T47D (cell line): ENCODE results near the gene RNU6-1.

ENCODE experiments used
- DNase-seq, 2 experiments: peaks; one replicate each; pipeline versions ENCODE4 v3.0.0 to v3.0.0-alpha.2; 2011 to 2012; ENCODE audit warnings: low read depth in 1 of 2, low spot score in 1 of 2
- JUND ChIP-seq: IDR thresholded peaks from 2 replicates; pipeline ENCODE4 v1.6.1; 2012; ENCODE audit warnings: low read depth
- in situ Hi-C: cut with HindIII; loops from 2 replicates; pipeline ENCODE4 v1.10.0; 2016; ENCODE audit warnings: low sequenced_read_pairs, low pct_unique_long_range_greater_than_20kb

The RNU6-1 gene

DNA sequence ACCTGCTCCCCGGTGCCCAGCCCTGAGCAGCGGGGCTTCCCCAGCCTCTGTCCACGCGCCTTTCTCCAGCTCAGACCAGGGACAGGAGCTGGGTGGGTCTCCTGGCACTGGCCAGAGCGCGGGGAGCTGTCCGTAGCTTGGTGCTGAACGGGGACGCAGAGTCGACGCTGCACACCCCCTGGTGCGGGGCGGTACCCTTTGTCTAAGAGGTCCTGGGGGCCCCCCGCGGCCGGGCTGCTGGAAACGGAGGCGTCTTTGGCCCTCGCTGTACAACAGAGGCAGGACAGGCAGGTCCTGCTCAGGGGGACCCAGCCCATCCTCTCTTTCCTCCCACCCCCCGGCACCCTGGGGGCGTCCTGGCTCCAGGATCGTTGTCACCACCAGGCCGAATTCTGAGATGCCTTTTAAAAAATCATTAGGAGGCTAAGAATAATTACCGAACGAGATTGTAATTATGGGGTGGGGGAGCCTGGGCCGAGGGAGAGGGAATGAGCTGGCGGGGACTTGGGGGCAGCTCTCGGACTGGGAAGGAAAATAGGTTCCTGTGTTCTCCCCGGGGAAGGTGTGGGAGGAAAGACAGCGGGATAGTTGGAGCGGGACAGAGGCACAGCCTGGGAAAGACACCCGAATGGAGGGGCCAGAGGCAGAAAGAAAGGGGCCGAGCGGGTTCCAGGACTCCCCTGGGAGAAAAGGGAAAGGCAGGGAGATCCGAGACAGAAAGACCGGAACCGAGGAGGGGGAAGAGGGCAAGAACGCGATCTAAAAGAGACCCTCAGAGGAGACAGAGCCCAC, 18.7 kb downstream of the RNU6-1 start:
- DNase-seq = peak; percentile 56 to 93
- TF ChIP-seq JUND = no peak

DNA sequence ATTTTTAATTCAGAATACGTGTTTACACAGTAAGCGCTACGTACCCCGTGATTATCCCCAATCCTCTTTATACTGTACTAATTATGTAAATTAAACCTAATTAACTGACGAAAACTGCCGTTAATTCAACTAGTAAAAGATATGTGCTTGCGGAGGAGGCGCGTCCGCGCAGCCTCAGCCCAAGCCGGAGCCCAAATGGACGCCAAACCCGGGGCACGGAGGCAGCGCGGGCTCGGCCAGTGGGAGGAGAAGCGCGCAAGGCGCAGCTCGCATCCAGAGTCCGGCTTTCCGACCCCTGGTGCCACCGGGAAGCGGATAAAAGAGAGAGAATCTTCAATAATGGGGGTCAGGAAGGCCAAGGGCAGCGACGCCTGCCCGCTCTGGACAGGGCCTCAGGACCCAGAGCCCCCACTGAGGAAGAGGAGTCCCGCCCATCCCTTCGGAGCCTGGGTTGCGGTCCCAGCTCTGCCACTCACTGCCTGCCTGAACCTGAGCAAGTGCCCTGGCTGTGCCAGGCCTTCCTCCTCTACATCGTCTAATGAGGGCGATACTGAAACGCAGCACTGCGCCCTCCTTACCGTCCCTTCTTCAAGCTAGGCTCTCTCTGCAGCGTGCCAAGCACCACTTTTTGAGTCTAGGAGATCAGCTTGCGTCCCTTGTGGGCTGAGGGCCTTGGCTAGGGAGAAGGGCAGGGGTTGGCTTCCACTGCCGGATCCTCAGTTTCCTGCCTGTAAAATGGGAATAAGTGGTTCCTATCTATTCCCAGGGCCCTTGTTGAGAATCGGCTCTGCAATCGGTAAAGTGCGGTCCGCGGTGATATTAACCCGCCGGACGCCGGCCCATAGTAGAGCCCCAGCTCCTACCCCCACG, 19.5 kb downstream of the RNU6-1 start:
- no peak for DNase-seq
- in situ Hi-C loops = no loop called here
- no peak for TF ChIP-seq JUND

More for the DNA sequence above, 18.7 kb downstream of the RNU6-1 start:
- in situ Hi-C loops = no loop called here

- in situ Hi-C loops = no loop called here
- no peak for DNase-seq
Observed at GRCh38 chr15:67819636-67820035, 20.2 kb downstream of the RNU6-1 start.

GRCh38 chr15:67818464-67818863, 21.4 kb downstream of the RNU6-1 start:
- in situ Hi-C loops = no loop called here
- TF ChIP-seq JUND = no peak
- DNase-seq = no peak

More at GRCh38 chr15:67819636-67820035, 20.2 kb downstream of the RNU6-1 start:
- TF ChIP-seq JUND = no peak

GRCh38 chr15:67816668-67817067, 23.2 kb downstream of the RNU6-1 start:
- no peak for TF ChIP-seq JUND
- in situ Hi-C loops = no loop called here
- DNase-seq = no peak

DNA sequence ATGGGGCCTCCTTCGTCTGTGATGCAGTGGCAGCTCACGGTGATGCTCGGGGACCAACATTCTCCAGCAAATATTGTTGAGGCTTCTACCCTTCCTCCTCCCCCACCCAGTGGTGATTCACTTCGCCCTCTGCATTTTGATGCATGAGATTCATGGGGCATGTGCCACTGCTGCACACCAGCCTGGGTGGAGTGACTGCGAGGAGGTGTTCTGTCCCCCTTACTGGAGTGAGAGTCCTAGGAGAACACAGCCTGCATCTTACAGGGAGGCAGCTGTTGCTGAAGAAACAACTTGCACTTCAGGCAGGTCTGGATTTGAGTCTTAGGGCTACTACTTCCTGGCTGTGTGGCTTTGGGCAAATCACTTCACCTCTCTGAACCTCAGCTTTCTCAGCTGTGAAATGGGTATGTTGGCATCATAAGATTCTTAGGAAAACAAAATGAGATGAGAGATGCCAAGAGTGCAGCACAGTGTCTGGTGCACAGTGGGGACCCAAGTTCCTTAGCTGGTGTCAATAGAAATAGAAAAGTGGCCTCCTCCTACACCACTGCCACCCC, 24.7 kb downstream of the RNU6-1 start:
- in situ Hi-C loops = no loop called here
- DNase-seq = no peak
- no peak for TF ChIP-seq JUND

GRCh38 chr15:67813104-67813634, 26.7 kb downstream of the RNU6-1 start:
- TF ChIP-seq JUND = no peak
- no peak for DNase-seq
- in situ Hi-C loops = no loop called here

GRCh38 chr15:67812241-67812644, 27.6 kb downstream of the RNU6-1 start:
- in situ Hi-C loops = no loop called here
- no peak for TF ChIP-seq JUND
- no peak for DNase-seq

GRCh38 chr15:67809866-67810265, 30.0 kb downstream of the RNU6-1 start:
- DNase-seq = no peak
- no peak for TF ChIP-seq JUND
- in situ Hi-C loops = no loop called here

- no peak for TF ChIP-seq JUND
- in situ Hi-C loops = no loop called here
- no peak for DNase-seq
Observed at GRCh38 chr15:67809441-67809840, 30.4 kb downstream of the RNU6-1 start.

- no peak for TF ChIP-seq JUND
- in situ Hi-C loops = no loop called here
- DNase-seq = no peak
Observed at GRCh38 chr15:67808821-67809220, 31.0 kb downstream of the RNU6-1 start.

DNA sequence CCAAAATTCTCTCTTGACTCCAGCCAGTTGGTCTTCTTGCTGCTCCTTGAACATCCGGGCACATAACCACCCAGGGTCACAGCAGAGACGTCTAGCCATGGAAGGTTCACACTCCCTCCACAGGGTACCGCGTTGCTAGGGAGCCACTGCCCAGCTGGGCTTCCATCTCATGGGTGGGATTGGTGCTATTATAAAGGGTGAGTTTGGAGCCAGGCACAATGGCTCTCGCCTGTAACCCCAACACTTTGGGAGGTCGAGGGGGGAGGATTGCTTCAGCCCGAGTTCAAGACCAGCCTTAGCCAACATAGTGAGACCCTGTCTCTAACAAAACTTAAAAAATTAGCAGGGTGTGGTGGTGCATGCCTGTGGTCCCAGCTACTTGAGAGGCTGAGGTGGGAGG, 32.0 kb downstream of the RNU6-1 start:
- no peak for TF ChIP-seq JUND
- in situ Hi-C loops = no loop called here
- DNase-seq = no peak
